PC-3 (cell line): ENCODE measurements around the gene LRRC61. TPM values are rescaled to one million over a fixed set of nuclear protein-coding genes. Genes with fewer than 3 reads are reported as not detected.

Source experiments
- ATAC-seq: fragments of 200-7000 bp; cut with Tn5 transposase; 2 replicates; pipeline ENCODE4 v1.9.1; 2020; ENCODE audit warnings: mild to moderate bottlenecking, moderate library complexity
- BruUV-seq: library from RNA; stranded (reverse); fragments of 400-500 nt; replicated peaks from 2 replicates; lab custom pipeline; 2021; lab: Mats Ljungman, UMichigan
- CTCF ChIA-PET: fragments of 300-600 bp; sonication (Branson Sonifier 250); formaldehyde crosslinking; loops from one replicate; lab custom pipeline; 2022; ENCODE audit warnings: antibody characterized with exemption; lab: Charles Lee
- POLR2A ChIA-PET: fragments of 300-600 bp; sonication (Branson Sonifier 250); formaldehyde crosslinking; loops from one replicate; lab custom pipeline; 2022; ENCODE audit warnings: antibody characterized with exemption; ENCODE audit not compliant: unreplicated experiment; lab: Charles Lee
- DNase-seq: peaks from one replicate; pipeline ENCODE4 v3.0.0-alpha.2; 2015
- H2AFZ ChIP-seq: fragments of 300-600 bp; sonication (generic); 2 replicates; pipeline ENCODE4 v1.6.0; 2016; ENCODE audit warnings: antibody characterized with exemption, low read length
- H3F3A ChIP-seq: fragments of 300-600 bp; sonication (generic); one replicate; pipeline ENCODE4 v1.6.0; 2017; ENCODE audit warnings: antibody characterized with exemption, low read length, control low read depth, mild to moderate bottlenecking; ENCODE audit not compliant: unreplicated experiment
- H3K27ac ChIP-seq: fragments of 300-600 bp; sonication (generic); 2 replicates; pipeline ENCODE4 v1.5.1; 2016; ENCODE audit warnings: mild to moderate bottlenecking, low read length
- H3K27me3 ChIP-seq: fragments of 300-600 bp; sonication (generic); 2 replicates; pipeline ENCODE4 v1.6.1; 2016; ENCODE audit warnings: low read length, mixed read lengths
- H3K36me3 ChIP-seq: fragments of 300-600 bp; sonication (generic); 2 replicates; pipeline ENCODE4 v1.6.1; 2016; ENCODE audit warnings: low read depth, mixed run types, low read length, mixed read lengths
- H3K4me1 ChIP-seq: fragments of 300-600 bp; sonication (generic); 2 replicates; pipeline ENCODE4 v1.5.1; 2016; ENCODE audit warnings: low read length; ENCODE audit not compliant: insufficient read depth
- H3K4me2 ChIP-seq: fragments of 300-600 bp; sonication (generic); 2 replicates; pipeline ENCODE4 v1.6.0; 2016; ENCODE audit warnings: low read length
- H3K4me3 ChIP-seq: fragments of 300-600 bp; sonication (generic); 2 replicates; pipeline ENCODE4 v1.5.1; 2016; ENCODE audit warnings: mild to moderate bottlenecking, low read length, mixed read lengths
- H3K79me2 ChIP-seq: fragments of 300-600 bp; sonication (generic); 2 replicates; pipeline ENCODE4 v1.6.1; 2017; ENCODE audit warnings: low read length, mixed read lengths
- H3K9ac ChIP-seq: fragments of 300-600 bp; sonication (generic); 2 replicates; pipeline ENCODE4 v1.6.0; 2016; ENCODE audit warnings: mild to moderate bottlenecking, low read length
- H3K9me2 ChIP-seq: fragments of 300-600 bp; sonication (generic); replicated peaks from 2 replicates; pipeline ENCODE4 v1.6.1; 2016; ENCODE audit warnings: mixed run types, low read length, mixed read lengths
- H3K9me3 ChIP-seq: fragments of 300-600 bp; sonication (generic); 2 replicates; pipeline ENCODE4 v1.6.1; 2016; ENCODE audit warnings: low read length, mixed read lengths
- H4K20me1 ChIP-seq: fragments of 300-600 bp; sonication (generic); 2 replicates; pipeline ENCODE4 v1.6.1; 2016; ENCODE audit warnings: low read length, mixed read lengths
- EZH2 ChIP-seq: fragments of 300-600 bp; sonication (generic); IDR thresholded peaks from one replicate; pipeline ENCODE4 v1.6.1; 2017; ENCODE audit warnings: antibody characterized with exemption, mild to moderate bottlenecking, low read length; ENCODE audit not compliant: unreplicated experiment
- EZH2phosphoT487 ChIP-seq: fragments of 300-600 bp; sonication (generic); IDR thresholded peaks from 2 replicates; pipeline ENCODE4 v1.6.1; 2018; ENCODE audit warnings: mild to moderate bottlenecking, antibody characterized with exemption, low read length, borderline replicate concordance
- intact Hi-C: fragments of 100-400 bp; cut with micrococcal nuclease; formaldehyde crosslinking; loops from 2 replicates; pipeline ENCODE4 v1.9.0; 2023
- total RNA-seq: library from RNA; depleted of rRNA; stranded (reverse); fragments of >200 nt; gene quantifications from 2 replicates; pipeline ENCODE4 v1.2.3, GENCODE V29; 2014
- TF ChIP-seq, protein P1 (sequence below): fragments of 300-600 bp; sonication (generic); conservative IDR thresholded peaks from 2 replicates; pipeline ENCODE4 v1.5.1; 2017; ENCODE audit warnings: antibody characterized with exemption, low read depth, mild to moderate bottlenecking, low read length

LRRC61 gene
- total RNA-seq, 1 experiment from 2014 or later, result 15.1 TPM

DNA sequence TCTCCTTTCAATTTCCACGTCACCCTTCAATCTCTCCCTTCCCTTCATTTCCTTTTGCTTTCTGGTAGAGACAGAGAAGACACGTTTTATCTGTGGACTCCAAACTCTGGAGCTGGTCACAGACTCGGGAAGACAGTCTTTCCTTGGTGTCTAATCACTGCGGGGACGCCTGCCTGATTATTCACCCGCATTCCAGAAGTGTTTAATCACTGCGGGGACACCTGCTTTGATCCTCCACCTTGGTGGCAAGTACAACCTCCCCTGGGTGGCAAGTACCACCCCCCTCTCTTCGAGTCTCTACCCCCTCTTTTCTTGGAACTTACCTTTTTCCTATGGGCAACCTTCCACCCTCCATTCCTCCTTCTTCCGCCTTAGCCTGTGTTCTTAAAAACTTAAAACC is 15.3 kb upstream of the LRRC61 start:
- CTCF ChIA-PET, result no interaction called here
- H2AFZ ChIP-seq, result no peak overlapping the region
- BruUV-seq, result no TSS peak
- no peak overlapping the region for H3K4me2 ChIP-seq
- H3K27ac ChIP-seq, result no peak overlapping the region
- no peaks in the 10 kb centered on the region for H3K36me3 ChIP-seq
- no peak for DNase-seq
- intact Hi-C loops, result no loop called here
- no peak overlapping the region for H3K9ac ChIP-seq
- no peaks in the 10 kb centered on the region for H3K9me2 ChIP-seq
- H3F3A ChIP-seq, result no peaks in the 10 kb centered on the region
- H3K4me1 ChIP-seq, result no peaks in the 10 kb centered on the region
- ATAC-seq, result no peak
- H3K9me3 ChIP-seq, result no peaks in the 10 kb centered on the region
- POLR2A ChIA-PET, result no interaction called here
- H3K79me2 ChIP-seq, result no peaks in the 10 kb centered on the region
- no peak overlapping the region for H3K4me3 ChIP-seq
- TF ChIP-seq EZH2, result no peak
- no peak for TF ChIP-seq EZH2phosphoT487
- no peaks in the 10 kb centered on the region for H4K20me1 ChIP-seq
- no peaks in the 10 kb centered on the region for H3K27me3 ChIP-seq

DNA sequence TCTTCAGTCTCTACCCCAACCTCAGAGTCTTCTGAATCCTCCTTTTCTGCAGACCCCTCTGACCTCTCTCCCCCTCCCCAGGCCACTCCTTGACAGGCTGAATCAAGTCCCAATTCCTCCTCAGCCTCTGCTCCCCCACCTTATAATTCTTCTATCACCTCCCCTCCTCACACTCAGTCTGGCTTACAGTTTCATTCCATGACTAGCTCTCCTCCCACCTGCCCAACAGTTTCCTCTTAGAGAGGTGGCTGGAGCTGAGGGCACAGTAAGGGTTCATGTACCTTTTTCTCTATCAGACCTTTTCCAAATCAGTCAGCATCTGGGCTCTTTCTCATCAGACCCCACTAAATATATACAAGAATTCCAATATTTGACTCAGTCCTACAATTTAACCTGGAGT is 14.6 kb upstream of the LRRC61 start:
- no peak overlapping the region for H3K4me2 ChIP-seq
- H2AFZ ChIP-seq, result no peak overlapping the region
- no peaks in the 10 kb centered on the region for H3K27me3 ChIP-seq
- no peaks in the 10 kb centered on the region for H3K4me1 ChIP-seq
- H3K9me2 ChIP-seq, result no peaks in the 10 kb centered on the region
- no peak overlapping the region for H3K4me3 ChIP-seq
- no peaks in the 10 kb centered on the region for H3F3A ChIP-seq
- DNase-seq (no peak), ATAC-seq (no peak)
- no peaks in the 10 kb centered on the region for H4K20me1 ChIP-seq
- no peak overlapping the region for H3K27ac ChIP-seq
- ChIA-PET CTCF (no interaction called here), POLR2A (no interaction called here)
- H3K36me3 ChIP-seq, result no peaks in the 10 kb centered on the region
- intact Hi-C loops, result no loop called here
- TF ChIP-seq EZH2 (no peak), EZH2phosphoT487 (no peak)
- TF ChIP-seq, protein P1, sequence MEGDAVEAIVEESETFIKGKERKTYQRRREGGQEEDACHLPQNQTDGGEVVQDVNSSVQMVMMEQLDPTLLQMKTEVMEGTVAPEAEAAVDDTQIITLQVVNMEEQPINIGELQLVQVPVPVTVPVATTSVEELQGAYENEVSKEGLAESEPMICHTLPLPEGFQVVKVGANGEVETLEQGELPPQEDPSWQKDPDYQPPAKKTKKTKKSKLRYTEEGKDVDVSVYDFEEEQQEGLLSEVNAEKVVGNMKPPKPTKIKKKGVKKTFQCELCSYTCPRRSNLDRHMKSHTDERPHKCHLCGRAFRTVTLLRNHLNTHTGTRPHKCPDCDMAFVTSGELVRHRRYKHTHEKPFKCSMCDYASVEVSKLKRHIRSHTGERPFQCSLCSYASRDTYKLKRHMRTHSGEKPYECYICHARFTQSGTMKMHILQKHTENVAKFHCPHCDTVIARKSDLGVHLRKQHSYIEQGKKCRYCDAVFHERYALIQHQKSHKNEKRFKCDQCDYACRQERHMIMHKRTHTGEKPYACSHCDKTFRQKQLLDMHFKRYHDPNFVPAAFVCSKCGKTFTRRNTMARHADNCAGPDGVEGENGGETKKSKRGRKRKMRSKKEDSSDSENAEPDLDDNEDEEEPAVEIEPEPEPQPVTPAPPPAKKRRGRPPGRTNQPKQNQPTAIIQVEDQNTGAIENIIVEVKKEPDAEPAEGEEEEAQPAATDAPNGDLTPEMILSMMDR, result no peak
- no peaks in the 10 kb centered on the region for H3K9me3 ChIP-seq
- H3K9ac ChIP-seq, result no peak overlapping the region
- BruUV-seq, result no TSS peak
- H3K79me2 ChIP-seq, result no peaks in the 10 kb centered on the region

DNA sequence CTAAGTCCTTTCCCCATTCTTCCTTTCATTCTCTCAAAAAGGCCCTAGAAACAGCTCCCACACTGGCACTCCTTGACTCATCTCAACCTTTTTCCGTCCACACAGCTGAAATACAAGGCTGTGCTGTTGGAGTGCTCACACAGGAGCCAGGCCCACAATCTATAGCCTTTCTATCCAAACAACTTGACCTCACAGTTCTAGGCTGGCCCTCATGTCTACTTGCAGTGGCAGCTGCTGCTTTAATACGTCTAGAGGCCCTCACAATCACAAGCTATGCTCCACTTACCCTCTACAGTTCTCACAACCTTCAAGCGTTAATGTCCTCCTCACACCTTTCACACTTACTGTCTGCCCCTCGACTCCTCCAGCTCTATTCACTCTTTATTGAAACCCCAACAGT is 12.0 kb upstream of the LRRC61 start:
- Histone ChIP-seq H3K27me3 (no peaks in the 10 kb centered on the region), H3K9me3 (no peaks in the 10 kb centered on the region), H3K4me2 (no peak overlapping the region), H3K9ac (no peak overlapping the region), H2AFZ (no peak overlapping the region), H4K20me1 (no peaks in the 10 kb centered on the region), H3K27ac (no peak overlapping the region), H3K4me1 (no peaks in the 10 kb centered on the region), H3K79me2 (no peaks in the 10 kb centered on the region), H3K4me3 (no peak overlapping the region), H3F3A (no peaks in the 10 kb centered on the region), H3K9me2 (no peaks in the 10 kb centered on the region), H3K36me3 (no peaks in the 10 kb centered on the region)
- TF ChIP-seq EZH2phosphoT487 (no peak), EZH2 (no peak)
- TF ChIP-seq, protein P1, result no peak
- intact Hi-C loops, result no loop called here
- no peak for ATAC-seq
- ChIA-PET CTCF (no interaction called here), POLR2A (no interaction called here)
- no peak for DNase-seq
- BruUV-seq, result no TSS peak
